Activated CD8-positive, alpha-beta memory T cell treated with anti-CD3 and anti-CD28 coated beads, Interleukin-2, amount 10 ng/mL, durations not matched to agents 7 days and 5 days (primary cell): ENCODE results near the gene PRSS22. TPM values are rescaled to one million over a fixed set of nuclear protein-coding genes. Genes with fewer than 3 reads are reported as not detected.

Experiments
- ATAC-seq: fragments of 150-1000 bp; cut with Tn5 transposase; one replicate; pipeline ENCODE4 v1.10.0; 2021; ENCODE audit warnings: moderate library complexity
- CTCF ChIA-PET: fragments of 350-600 bp; sonication (Branson Sonifier 250); formaldehyde crosslinking; loops from one replicate; lab custom pipeline; 2021; ENCODE audit warnings: antibody characterized with exemption; lab: Charles Lee
- DNase-seq: peaks from one replicate; pipeline ENCODE4 v3.0.0-alpha.2; 2020
- H3K27ac Mint-ChIP-seq: one replicate; pipeline ENCODE4 v1.8.0; 2021; ENCODE audit warnings: mild to moderate bottlenecking, mixed read lengths
- H3K27me3 Mint-ChIP-seq: one replicate; pipeline ENCODE4 v1.8.0; 2021; ENCODE audit warnings: mixed read lengths
- H3K36me3 Mint-ChIP-seq: one replicate; pipeline ENCODE4 v1.8.0; 2021; ENCODE audit warnings: mild to moderate bottlenecking, mixed read lengths
- H3K4me1 Mint-ChIP-seq: one replicate; pipeline ENCODE4 v1.8.0; 2021; ENCODE audit warnings: mixed read lengths
- H3K4me3 Mint-ChIP-seq: one replicate; pipeline ENCODE4 v1.8.0; 2021; ENCODE audit warnings: mild to moderate bottlenecking, moderate library complexity, mixed read lengths
- H3K9me3 Mint-ChIP-seq: one replicate; pipeline ENCODE4 v1.8.0; 2022; ENCODE audit warnings: low read depth, mixed read lengths
- total RNA-seq, 2 experiments: library from RNA; stranded (reverse); gene quantifications; one replicate each; pipeline ENCODE4 v1.2.3, GENCODE V29; 2021

PRSS22 gene
- total RNA-seq, 2 experiments from 2014 or later, result not detected

GRCh38 chr16:2804728-2805127 is 53.2 kb downstream of the PRSS22 start:
- peaks cover 30% of the 10 kb centered on the region for H3K27me3 Mint-ChIP-seq
- H3K9me3 Mint-ChIP-seq, result peaks cover 2% of the 10 kb centered on the region
- DNase-seq (no peak), ATAC-seq (no peak)
- no peak overlapping the region for H3K4me3 Mint-ChIP-seq
- H3K36me3 Mint-ChIP-seq, result no peaks in the 10 kb centered on the region
- no peak overlapping the region for H3K27ac Mint-ChIP-seq
- no peaks in the 10 kb centered on the region for H3K4me1 Mint-ChIP-seq
- CTCF ChIA-PET, result no interaction called here

GRCh38 chr16:2803545-2804195 is 54.3 kb downstream of the PRSS22 start:
- no peak for ATAC-seq
- CTCF ChIA-PET, result interaction anchor here (0.9 kb wide), 1 partner anchor 116 kb away, joined by 3 read pairs; no protein-coding TSS in a partner anchor
- H3K9me3 Mint-ChIP-seq, result peaks cover 2% of the 10 kb centered on the region

More at GRCh38 chr16:2803545-2804195, 54.3 kb downstream of the PRSS22 start:
- no peaks in the 10 kb centered on the region for H3K36me3 Mint-ChIP-seq
- peaks cover 24% of the 10 kb centered on the region for H3K27me3 Mint-ChIP-seq
- H3K27ac Mint-ChIP-seq, result no peak overlapping the region
- no peaks in the 10 kb centered on the region for H3K4me1 Mint-ChIP-seq
- no peak overlapping the region for H3K4me3 Mint-ChIP-seq
- DNase-seq, result no peak

Other genes with a start within 250 kb of the PRSS22 start
- gene KCTD5, start 175.6 kb downstream of the PRSS22 start, total RNA-seq, result 10 to 100 TPM; 34.2 to 41.7 TPM
- gene PRSS27, start 137.9 kb downstream of the PRSS22 start, total RNA-seq, result 1 to 10 TPM; 1.2 to 1.7 TPM
- gene SRRM2, start 105.5 kb downstream of the PRSS22 start, total RNA-seq, result 100 to 1,000 TPM; 631 to 651 TPM
- 100 to 1,000 TPM; 260 to 318 TPM for gene ELOB, start 80.9 kb downstream of the PRSS22 start, total RNA-seq
- gene PRSS33, start 70.6 kb downstream of the PRSS22 start, total RNA-seq, result not detected
- not detected for gene PRSS41, start 59.7 kb downstream of the PRSS22 start, total RNA-seq
- 10 to 100 TPM in 1 of 2 experiments, 1 to 10 TPM in 1; 6.0 to 10.3 TPM for gene PRSS21, start 40.9 kb downstream of the PRSS22 start, total RNA-seq
- 1 to 10 TPM; 3.6 to 7.0 TPM for gene ZG16B, start 27.9 kb downstream of the PRSS22 start, total RNA-seq
- gene FLYWCH2, start 25.0 kb upstream of the PRSS22 start, total RNA-seq, result 10 to 100 TPM; 19.6 to 19.7 TPM
- 10 to 100 TPM; 52.7 to 58.1 TPM for gene FLYWCH1, start 53.8 kb upstream of the PRSS22 start, total RNA-seq
- gene KREMEN2, start 106.1 kb upstream of the PRSS22 start, total RNA-seq, result under 1 TPM; 0.35 to 0.40 TPM
- gene PAQR4, start 111.2 kb upstream of the PRSS22 start, total RNA-seq, result 10 to 100 TPM; 58.7 to 62.9 TPM
- 100 to 1,000 TPM; 146 to 199 TPM for gene PKMYT1, start 122.3 kb upstream of the PRSS22 start, total RNA-seq
- under 1 TPM; 0.09 to 0.15 TPM for gene CLDN9, start 154.8 kb upstream of the PRSS22 start, total RNA-seq
- gene CLDN6, start 160.0 kb upstream of the PRSS22 start, total RNA-seq, result not detected
- gene TNFRSF12A, start 162.2 kb upstream of the PRSS22 start, total RNA-seq, result 1 to 10 TPM; 5.5 to 5.9 TPM
- gene HCFC1R1, start 165.8 kb upstream of the PRSS22 start, total RNA-seq, result 10 to 100 TPM; 31.8 to 34.3 TPM
- gene THOC6, start 165.9 kb upstream of the PRSS22 start, total RNA-seq, result 10 to 100 TPM; 45.6 to 51.5 TPM
- under 1 TPM in 1 of 2 experiments, not detected in 1; 0.50 TPM for gene BICDL2, start 178.8 kb upstream of the PRSS22 start, total RNA-seq
- gene MMP25, start 188.4 kb upstream of the PRSS22 start, total RNA-seq, result 10 to 100 TPM; 34.0 to 88.3 TPM
- 1,000 to 10,000 TPM; 2,870 to 3,468 TPM for gene IL32, start 207.5 kb upstream of the PRSS22 start, total RNA-seq
- under 1 TPM; 0.21 to 0.23 TPM for gene ZSCAN10, start 241.1 kb upstream of the PRSS22 start, total RNA-seq